ENCODE data around the gene CPA1. TPM values are rescaled to one million over a fixed set of nuclear protein-coding genes. Genes with fewer than 3 reads are reported as not detected.

The CPA1 gene
- total RNA-seq, 1 experiment from 2014 or later = 7.9 TPM

DNA sequence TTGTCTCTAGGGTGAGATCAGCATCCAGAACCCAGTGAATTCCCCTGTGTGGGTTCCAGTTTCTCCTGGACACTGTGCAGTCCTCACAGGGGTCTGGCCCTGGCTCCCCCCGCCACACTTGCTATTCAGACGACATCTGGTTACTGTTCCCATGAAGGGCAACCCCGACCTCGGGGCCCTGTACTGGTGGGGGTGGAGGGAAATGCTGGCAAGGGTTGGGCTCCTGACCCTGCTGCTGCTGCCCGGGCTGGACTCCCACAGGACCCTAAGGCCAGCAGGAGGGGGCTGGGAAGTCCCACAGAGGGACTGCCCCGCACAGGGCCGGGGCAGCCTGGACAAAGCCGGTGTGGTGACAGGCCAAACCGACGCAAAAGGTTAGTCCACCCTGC lies 768 bp upstream of the CPA1 start:
- Mint-ChIP-seq H3K4me1 (peaks cover 6% of the 10 kb centered on the region), H3K9me3 (peaks cover 22% of the 10 kb centered on the region), H3K27ac (no peak overlapping the region), H3K27me3 (ENCODE audit: low read depth) (peaks cover 8% of the 10 kb centered on the region), H3K36me3 (peaks cover 12% of the 10 kb centered on the region), H3K4me3 (no peak overlapping the region)
- DNase-seq (ENCODE audit: low spot score) (no peak), ATAC-seq (no peak)
- POLR2A ChIA-PET = no interaction called here
- CTCF ChIA-PET = no interaction called here
- TF ChIP-seq, protein P1, sequence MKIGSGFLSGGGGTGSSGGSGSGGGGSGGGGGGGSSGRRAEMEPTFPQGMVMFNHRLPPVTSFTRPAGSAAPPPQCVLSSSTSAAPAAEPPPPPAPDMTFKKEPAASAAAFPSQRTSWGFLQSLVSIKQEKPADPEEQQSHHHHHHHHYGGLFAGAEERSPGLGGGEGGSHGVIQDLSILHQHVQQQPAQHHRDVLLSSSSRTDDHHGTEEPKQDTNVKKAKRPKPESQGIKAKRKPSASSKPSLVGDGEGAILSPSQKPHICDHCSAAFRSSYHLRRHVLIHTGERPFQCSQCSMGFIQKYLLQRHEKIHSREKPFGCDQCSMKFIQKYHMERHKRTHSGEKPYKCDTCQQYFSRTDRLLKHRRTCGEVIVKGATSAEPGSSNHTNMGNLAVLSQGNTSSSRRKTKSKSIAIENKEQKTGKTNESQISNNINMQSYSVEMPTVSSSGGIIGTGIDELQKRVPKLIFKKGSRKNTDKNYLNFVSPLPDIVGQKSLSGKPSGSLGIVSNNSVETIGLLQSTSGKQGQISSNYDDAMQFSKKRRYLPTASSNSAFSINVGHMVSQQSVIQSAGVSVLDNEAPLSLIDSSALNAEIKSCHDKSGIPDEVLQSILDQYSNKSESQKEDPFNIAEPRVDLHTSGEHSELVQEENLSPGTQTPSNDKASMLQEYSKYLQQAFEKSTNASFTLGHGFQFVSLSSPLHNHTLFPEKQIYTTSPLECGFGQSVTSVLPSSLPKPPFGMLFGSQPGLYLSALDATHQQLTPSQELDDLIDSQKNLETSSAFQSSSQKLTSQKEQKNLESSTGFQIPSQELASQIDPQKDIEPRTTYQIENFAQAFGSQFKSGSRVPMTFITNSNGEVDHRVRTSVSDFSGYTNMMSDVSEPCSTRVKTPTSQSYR (CRISPR knock-in tag; IDR thresholded peaks at IDR 0.05) = no peak
- TF ChIP-seq ZNF232 (CRISPR knock-in tag; IDR thresholded peaks at IDR 0.05) = no peak
- TF ChIP-seq RORB (CRISPR knock-in tag; IDR thresholded peaks at IDR 0.05) = no peak

DNA sequence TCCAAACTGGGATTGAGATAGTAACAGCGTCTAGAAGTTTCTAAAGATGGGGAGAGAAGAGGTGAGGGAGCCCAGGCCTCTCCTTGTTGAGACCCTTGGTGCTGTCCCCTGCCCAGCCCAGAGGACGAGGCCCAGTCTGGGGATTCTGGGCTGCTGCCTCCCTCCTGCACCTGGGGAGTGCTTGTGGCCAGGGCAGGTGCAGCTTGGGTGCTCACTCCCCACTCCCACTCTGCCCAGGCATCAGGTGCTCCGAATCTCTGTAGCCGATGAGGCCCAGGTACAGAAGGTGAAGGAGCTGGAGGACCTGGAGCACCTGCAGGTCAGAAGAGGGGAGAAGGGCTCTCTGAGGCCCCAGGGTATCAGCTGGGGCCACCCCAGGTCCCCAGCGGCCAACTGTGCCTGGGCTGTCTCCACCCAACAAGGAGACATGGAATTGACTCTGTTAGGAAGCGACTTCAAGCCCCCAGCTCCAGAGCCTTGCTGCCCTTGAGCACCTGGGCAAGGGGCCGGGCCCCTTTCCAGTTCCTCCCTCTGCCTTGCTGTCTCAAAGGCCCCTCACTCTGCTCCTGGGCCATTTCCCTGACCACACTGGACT lies 664 bp downstream of the CPA1 start:
- ChIA-PET CTCF (interaction anchor here (0.6 to 2.2 kb wide), 25 partner anchors 11 to 175 kb away, joined by 3 to 11 read pairs (median 4); partner anchors contain the start of genes CPA4 and TMEM209), POLR2A (interaction anchor here (0.6 kb wide), 2 partner anchors 106 to 235 kb away, joined by 3 to 4 read pairs; no protein-coding TSS in a partner anchor)
- ATAC-seq = no peak
- H3K9me3 Mint-ChIP-seq = peaks cover 17% of the 10 kb centered on the region
- no peak overlapping the region for H3K27ac Mint-ChIP-seq
- peaks cover 6% of the 10 kb centered on the region for H3K4me1 Mint-ChIP-seq
- peaks cover 11% of the 10 kb centered on the region for H3K36me3 Mint-ChIP-seq
- H3K27me3 Mint-ChIP-seq (ENCODE audit: low read depth) = peaks cover 8% of the 10 kb centered on the region
- H3K4me3 Mint-ChIP-seq = no peak overlapping the region
- DNase-seq (ENCODE audit: low spot score) = no peak
- TF ChIP-seq ZNF263 (CRISPR knock-in tag; IDR thresholded peaks at IDR 0.05; ENCODE audit: low read depth) (no peak), SMAD3 (CRISPR knock-in tag; IDR thresholded peaks at IDR 0.05; ENCODE audit: borderline replicate concordance) (no peak)

DNA sequence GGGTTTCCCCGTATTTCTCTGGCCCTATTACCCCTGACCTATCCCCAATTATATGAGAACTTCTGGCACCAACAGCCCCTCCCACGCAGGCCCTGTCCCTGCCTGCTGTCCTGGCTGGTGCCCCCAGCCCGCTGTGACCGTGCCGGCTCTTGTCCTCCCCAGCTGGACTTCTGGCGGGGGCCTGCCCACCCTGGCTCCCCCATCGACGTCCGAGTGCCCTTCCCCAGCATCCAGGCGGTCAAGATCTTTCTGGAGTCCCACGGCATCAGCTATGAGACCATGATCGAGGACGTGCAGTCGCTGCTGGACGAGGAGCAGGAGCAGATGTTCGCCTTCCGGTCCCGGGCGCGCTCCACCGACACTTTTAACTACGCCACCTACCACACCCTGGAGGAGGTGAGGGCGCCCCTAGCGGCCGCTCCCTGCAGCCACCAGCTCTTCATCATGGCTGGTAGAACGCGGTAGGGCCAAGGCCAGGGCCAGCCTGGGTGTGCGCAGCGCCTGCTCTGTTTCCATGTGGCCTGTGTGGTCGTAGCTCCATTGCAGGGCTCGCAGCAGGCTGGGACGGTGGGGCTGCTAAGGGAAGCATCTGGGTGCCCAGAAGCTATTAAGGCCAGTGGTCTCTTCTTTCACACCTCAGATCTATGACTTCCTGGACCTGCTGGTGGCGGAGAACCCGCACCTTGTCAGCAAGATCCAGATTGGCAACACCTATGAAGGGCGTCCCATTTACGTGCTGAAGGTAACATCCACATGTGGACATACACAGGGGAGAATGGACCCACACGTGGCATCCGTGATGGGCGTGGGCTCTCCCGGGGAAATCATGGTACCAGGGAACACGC lies 1.4 kb downstream of the CPA1 start:
- no peak overlapping the region for H3K4me3 Mint-ChIP-seq
- H3K27ac Mint-ChIP-seq = no peak overlapping the region; the same call in 1 of the 2 replicates
- POLR2A ChIA-PET = interaction anchor here (0.6 to 0.8 kb wide), 3 partner anchors 105 to 235 kb away, joined by 3 to 4 read pairs (median 3); partner anchors contain the start of gene TMEM209
- DNase-seq (ENCODE audit: low spot score) = peak; percentile 78
- H3K9me3 Mint-ChIP-seq = peaks cover 13% of the 10 kb centered on the region
- CTCF ChIA-PET = interaction anchor here (0.6 to 2.2 kb wide), 27 partner anchors 11 to 1083 kb away, joined by 3 to 11 read pairs (median 4); partner anchors contain the start of genes CPA4 and TMEM209
- ATAC-seq = peak; percentile 97
- H3K36me3 Mint-ChIP-seq = peaks cover 4% of the 10 kb centered on the region
- TF ChIP-seq MAX (CRISPR knock-in tag; IDR thresholded peaks at IDR 0.05) = no peak
- peak; percentile 73; the same call in 1 of the 2 replicates for TF ChIP-seq CTCF (IDR thresholded peaks at IDR 0.05)
- no peak for TF ChIP-seq ZSCAN18 (CRISPR knock-in tag; IDR thresholded peaks at IDR 0.05)
- H3K4me1 Mint-ChIP-seq = peaks cover 6% of the 10 kb centered on the region
- peaks cover 8% of the 10 kb centered on the region for H3K27me3 Mint-ChIP-seq (ENCODE audit: low read depth)

Data from WTC11 (cell line).